ENCODE data around the gene VIT.

Gene VIT

DNA sequence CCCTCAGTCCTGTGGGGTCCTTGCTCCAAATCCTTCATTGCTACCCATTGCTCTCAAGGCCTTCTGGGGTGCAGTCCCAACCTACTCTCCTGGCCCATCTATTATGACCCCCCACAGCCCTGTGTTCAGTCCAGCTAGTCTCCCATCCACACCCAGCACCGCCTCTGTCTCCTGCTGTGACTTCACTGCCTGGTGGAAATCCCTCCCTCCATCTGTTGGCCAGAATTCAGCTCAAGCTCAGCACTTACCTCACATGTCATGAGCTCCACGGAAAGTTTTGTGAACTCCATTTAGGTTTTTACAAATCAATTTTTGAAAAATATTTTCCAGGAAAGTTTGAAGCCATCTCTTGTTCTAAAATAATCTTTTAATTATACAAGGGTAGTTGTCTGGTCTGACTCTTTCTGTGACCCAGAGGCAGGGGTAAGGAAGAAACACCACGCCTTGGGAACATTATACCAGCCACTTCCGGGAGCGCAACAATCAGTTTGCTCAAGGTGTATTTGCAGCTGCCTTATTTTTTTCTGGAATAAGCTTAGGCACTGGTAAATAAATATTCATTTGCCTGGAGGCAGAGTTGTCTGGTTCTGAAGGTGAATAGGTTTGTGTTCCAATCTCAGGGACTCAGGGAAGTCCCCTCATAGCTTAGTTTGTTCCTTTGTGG lies 110.8 kb downstream of the VIT start:
- no peak for DNase-seq (ENCODE audit: low read depth)
- H3K4me3 ChIP-seq (ENCODE audit: low read depth, low read length): no peak overlapping the region
- TF ChIP-seq CTCF (IDR thresholded peaks at IDR 0.05; ENCODE audit: insufficient read depth, low read depth, low read length, missing control alignments): no peak

- H3K4me3 ChIP-seq (ENCODE audit: low read depth, low read length): no peak overlapping the region
- no peak for TF ChIP-seq CTCF (IDR thresholded peaks at IDR 0.05; ENCODE audit: insufficient read depth, low read depth, low read length, missing control alignments)
- no peak for DNase-seq (ENCODE audit: low read depth)
Observed at GRCh38 chr2:36808386-36809068, 112.0 kb downstream of the VIT start.

- no peak overlapping the region for H3K4me3 ChIP-seq (ENCODE audit: low read depth, low read length)
- TF ChIP-seq CTCF (IDR thresholded peaks at IDR 0.05; ENCODE audit: insufficient read depth, low read depth, low read length, missing control alignments): no peak
- no peak for DNase-seq (ENCODE audit: low read depth)
Observed at GRCh38 chr2:36809069-36809445, 112.5 kb downstream of the VIT start.

DNA sequence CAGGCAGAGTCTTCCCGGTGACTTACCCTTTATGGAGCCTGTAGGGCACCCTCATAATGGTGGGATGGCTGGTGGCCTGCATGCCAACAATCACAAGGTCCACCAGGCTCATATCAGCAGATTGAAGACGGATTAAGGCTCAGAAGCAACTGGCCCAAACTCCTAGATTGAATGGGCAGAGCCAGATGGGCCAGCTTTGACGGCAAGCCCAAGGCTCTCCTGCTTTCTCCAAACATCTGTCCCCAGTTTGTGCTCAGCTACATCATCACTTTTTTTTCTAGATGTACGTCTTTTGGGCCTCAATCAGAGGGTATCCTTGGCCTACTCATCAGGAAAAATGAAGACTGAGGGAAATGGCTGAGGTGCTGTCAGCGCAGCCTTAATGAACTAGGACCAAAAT lies 114.6 kb downstream of the VIT start:
- H3K4me3 ChIP-seq (ENCODE audit: low read depth, low read length): no peak overlapping the region
- no peak for DNase-seq (ENCODE audit: low read depth)
- TF ChIP-seq CTCF (IDR thresholded peaks at IDR 0.05; ENCODE audit: insufficient read depth, low read depth, low read length, missing control alignments): no peak

- DNase-seq (ENCODE audit: low read depth): no peak
- peak; percentile 23 for TF ChIP-seq CTCF (IDR thresholded peaks at IDR 0.05; ENCODE audit: insufficient read depth, low read depth, low read length, missing control alignments)
- H3K4me3 ChIP-seq (ENCODE audit: low read depth, low read length): no peak overlapping the region
Observed at GRCh38 chr2:36812196-36812595, 115.7 kb downstream of the VIT start.

DNA sequence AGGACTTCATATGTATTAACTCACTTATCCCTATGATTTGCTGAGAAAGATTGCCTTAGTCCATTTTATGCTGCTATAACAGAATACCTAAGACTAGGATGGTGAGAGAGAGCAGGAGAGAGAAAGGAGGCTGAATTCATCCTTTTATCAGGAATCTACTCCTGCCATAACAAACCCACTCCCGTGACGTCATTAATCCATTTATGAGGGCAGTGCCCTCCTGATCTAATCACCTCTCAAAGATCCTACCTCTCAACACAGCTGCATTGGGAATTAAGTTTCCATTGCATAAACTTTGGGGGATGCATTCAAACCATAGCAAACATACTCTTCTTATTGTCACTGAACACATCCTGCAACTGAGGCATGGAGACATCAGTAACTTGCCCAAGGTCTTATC lies 122.0 kb downstream of the VIT start:
- no peak for TF ChIP-seq CTCF (IDR thresholded peaks at IDR 0.05; ENCODE audit: insufficient read depth, low read depth, low read length, missing control alignments)
- DNase-seq (ENCODE audit: low read depth): no peak
- no peak overlapping the region for H3K4me3 ChIP-seq (ENCODE audit: low read depth, low read length)
